C4-2B (cell line): ENCODE measurements around the gene HSF5.
A peak's percentile ranks its signal among the peaks of the same experiment; 100 is the strongest.

Experiments
- H3K27ac ChIP-seq: fragments of 450-650 bp; 2 replicates; pipeline ENCODE4 v1.5.1; 2017
- CTCF ChIP-seq: fragments of 450-650 bp; conservative IDR thresholded peaks from 2 replicates; pipeline ENCODE4 v1.5.1; 2017; ENCODE audit warnings: mild to moderate bottlenecking
- ZFX ChIP-seq: fragments of 450-650 bp; IDR thresholded peaks from 2 replicates; pipeline ENCODE4 v1.6.1; 2017

HSF5 gene

GRCh38 chr17:58446086-58446485 lies 42.1 kb downstream of the HSF5 start:
- no peak overlapping the region for H3K27ac ChIP-seq
- TF ChIP-seq CTCF = no peak
- no peak for TF ChIP-seq ZFX

- TF ChIP-seq CTCF (no peak), ZFX (no peak)
- H3K27ac ChIP-seq = no peak overlapping the region
Measured at GRCh38 chr17:58436805-58437239, 51.4 kb downstream of the HSF5 start.

GRCh38 chr17:58436245-58436644 lies 52.0 kb downstream of the HSF5 start:
- no peak overlapping the region for H3K27ac ChIP-seq
- TF ChIP-seq CTCF (no peak), ZFX (no peak)

GRCh38 chr17:58432806-58433573 lies 55.2 kb downstream of the HSF5 start:
- H3K27ac ChIP-seq = no peak overlapping the region
- peak; percentile 40 for TF ChIP-seq CTCF
- TF ChIP-seq ZFX = no peak

GRCh38 chr17:58427807-58428206 lies 60.4 kb downstream of the HSF5 start:
- TF ChIP-seq CTCF (no peak), ZFX (no peak)
- no peak overlapping the region for H3K27ac ChIP-seq

- TF ChIP-seq ZFX (no peak), CTCF (no peak)
- H3K27ac ChIP-seq = no peak overlapping the region
Measured at GRCh38 chr17:58421711-58422110, 66.5 kb downstream of the HSF5 start.

- no peak overlapping the region for H3K27ac ChIP-seq
- no peak for TF ChIP-seq ZFX
- no peak for TF ChIP-seq CTCF
Measured at GRCh38 chr17:58420827-58421226, 67.4 kb downstream of the HSF5 start.
